HPDE6-E6E7 (cell line): ENCODE data around the gene BBS1.

Experiments used
- DNase-seq: peaks from one replicate; pipeline ENCODE4 v3.0.0; 2011; ENCODE audit warnings: missing footprints; ENCODE audit errors: extremely low spot score

The BBS1 gene

GRCh38 chr11:66477263-66478201 is 32.9 kb upstream of the BBS1 start:
- no peak for DNase-seq

- DNase-seq: no peak
Observed at GRCh38 chr11:66478729-66479393, 31.6 kb upstream of the BBS1 start.

- DNase-seq: peak; percentile 92
Observed at GRCh38 chr11:66479394-66480116, 30.9 kb upstream of the BBS1 start.

GRCh38 chr11:66480117-66480938 is 30.1 kb upstream of the BBS1 start, which contains the start of gene DPP3:
TSS of gene DPP3 (plus strand) at chr11:66480434. CDS start at chr11:66482201, 1,767 bp downstream.
- DNase-seq: peak; percentile 100

GRCh38 chr11:66484806-66485380 is 25.5 kb upstream of the BBS1 start:
- DNase-seq: no peak

GRCh38 chr11:66488957-66489356 is 21.5 kb upstream of the BBS1 start:
- DNase-seq: no peak

GRCh38 chr11:66489636-66490035 is 20.8 kb upstream of the BBS1 start:
- DNase-seq: no peak

- no peak for DNase-seq
Observed at GRCh38 chr11:66491315-66491935, 19.0 kb upstream of the BBS1 start.

GRCh38 chr11:66492161-66492865 is 18.1 kb upstream of the BBS1 start:
- no peak for DNase-seq

- DNase-seq: no peak
Observed at GRCh38 chr11:66493130-66493529, 17.3 kb upstream of the BBS1 start.

GRCh38 chr11:66494458-66494857 is 16.0 kb upstream of the BBS1 start:
- DNase-seq: no peak

GRCh38 chr11:66494935-66495334 is 15.5 kb upstream of the BBS1 start:
- DNase-seq: no peak

- no peak for DNase-seq
Observed at GRCh38 chr11:66495401-66495854, 15.0 kb upstream of the BBS1 start.

- DNase-seq: no peak
Observed at GRCh38 chr11:66497206-66497605, 13.2 kb upstream of the BBS1 start.

- no peak for DNase-seq
Observed at GRCh38 chr11:66498506-66498905, 11.9 kb upstream of the BBS1 start.

- DNase-seq: no peak
Observed at GRCh38 chr11:66505276-66505816, 5.1 kb upstream of the BBS1 start.

GRCh38 chr11:66509131-66509561 is 1.3 kb upstream of the BBS1 start:
- DNase-seq: no peak

- no peak for DNase-seq
Observed at GRCh38 chr11:66510990-66511339, 530 bp downstream of the BBS1 start.

- DNase-seq: no peak
Observed at GRCh38 chr11:66523611-66524010, 13.2 kb downstream of the BBS1 start.
